KMS-11 (cell line): ENCODE results near the gene LRRK1.

ENCODE experiments used
- H2AFZ ChIP-seq: fragments of 200-600 bp; sonication (generic); 2 replicates; pipeline ENCODE4 v1.6.1; 2016; ENCODE audit warnings: antibody characterized with exemption, mixed run types, low read depth
- H3K27ac ChIP-seq: fragments of 200-600 bp; sonication (generic); 2 replicates; pipeline ENCODE4 v1.6.1; 2016; ENCODE audit warnings: mild to moderate bottlenecking, mixed run types
- H3K27me3 ChIP-seq: fragments of 200-600 bp; sonication (generic); 2 replicates; pipeline ENCODE4 v1.6.1; 2017; ENCODE audit warnings: mild to moderate bottlenecking, low read depth, mixed run types, moderate library complexity; ENCODE audit not compliant: insufficient read depth
- H3K36me3 ChIP-seq: fragments of 200-600 bp; sonication (generic); 2 replicates; pipeline ENCODE4 v1.6.1; 2017; ENCODE audit warnings: mild to moderate bottlenecking, mixed run types; ENCODE audit not compliant: insufficient read depth
- H3K4me1 ChIP-seq: fragments of 200-600 bp; sonication (generic); 2 replicates; pipeline ENCODE4 v1.6.1; 2016; ENCODE audit warnings: mild to moderate bottlenecking, low read depth, mixed run types; ENCODE audit not compliant: poor library complexity, severe bottlenecking
- H3K4me2 ChIP-seq: fragments of 200-600 bp; sonication (generic); 2 replicates; pipeline ENCODE4 v1.7.0; 2016; ENCODE audit warnings: mild to moderate bottlenecking, mixed run types
- H3K4me3 ChIP-seq: fragments of 200-600 bp; sonication (generic); IDR thresholded peaks from 2 replicates; pipeline ENCODE4 v1.6.1; 2017; ENCODE audit warnings: low read depth, low read length, mixed read lengths; ENCODE audit not compliant: insufficient read depth
- H3K79me2 ChIP-seq: fragments of 200-600 bp; sonication (generic); 2 replicates; pipeline ENCODE4 v1.6.1; 2016; ENCODE audit warnings: low read depth, mixed run types; ENCODE audit not compliant: insufficient read depth
- H3K9ac ChIP-seq: fragments of 200-600 bp; sonication (generic); 2 replicates; pipeline ENCODE4 v1.6.1; 2016; ENCODE audit warnings: mild to moderate bottlenecking, mixed run types
- H4K20me1 ChIP-seq: fragments of 200-600 bp; sonication (generic); 2 replicates; pipeline ENCODE4 v1.6.1; 2016; ENCODE audit warnings: mild to moderate bottlenecking, mixed run types; ENCODE audit not compliant: insufficient read depth
- CTCF ChIP-seq: fragments of 200-600 bp; sonication (generic); conservative IDR thresholded peaks from 2 replicates; pipeline ENCODE4 v1.6.1; 2017; ENCODE audit warnings: low read depth, mild to moderate bottlenecking, antibody characterized with exemption, low read length, moderate library complexity, mixed read lengths

LRRK1 gene

GRCh38 chr15:100985401-100985800 lies 66.2 kb downstream of the LRRK1 start:
- Histone ChIP-seq H3K27ac (no peak overlapping the region), H3K4me2 (no peak overlapping the region)
- TF ChIP-seq CTCF = no peak

GRCh38 chr15:100986158-100986896 lies 67.2 kb downstream of the LRRK1 start:
- H4K20me1 ChIP-seq = no peaks in the 10 kb centered on the region
- H3K27me3 ChIP-seq = no peaks in the 10 kb centered on the region
- H3K9ac ChIP-seq = no peak overlapping the region
- no peaks in the 10 kb centered on the region for H3K4me1 ChIP-seq
- no peak for TF ChIP-seq CTCF
- no peak overlapping the region for H3K4me3 ChIP-seq
- no peaks in the 10 kb centered on the region for H3K79me2 ChIP-seq
- H3K4me2 ChIP-seq = no peak overlapping the region
- no peak overlapping the region for H2AFZ ChIP-seq
- no peaks in the 10 kb centered on the region for H3K36me3 ChIP-seq
- no peak overlapping the region for H3K27ac ChIP-seq

More at GRCh38 chr15:100985401-100985800, 66.2 kb downstream of the LRRK1 start:
- H3K27me3 ChIP-seq = no peaks in the 10 kb centered on the region
- H3K79me2 ChIP-seq = no peaks in the 10 kb centered on the region
- no peak overlapping the region for H3K4me3 ChIP-seq
- no peak overlapping the region for H2AFZ ChIP-seq
- H3K9ac ChIP-seq = no peak overlapping the region
- no peaks in the 10 kb centered on the region for H3K36me3 ChIP-seq
- no peaks in the 10 kb centered on the region for H3K4me1 ChIP-seq
- H4K20me1 ChIP-seq = no peaks in the 10 kb centered on the region

GRCh38 chr15:100987143-100987542 lies 68.0 kb downstream of the LRRK1 start:
- H3K9ac ChIP-seq = no peak overlapping the region
- H2AFZ ChIP-seq = no peak overlapping the region
- no peaks in the 10 kb centered on the region for H3K4me1 ChIP-seq
- H3K79me2 ChIP-seq = no peaks in the 10 kb centered on the region
- H4K20me1 ChIP-seq = no peaks in the 10 kb centered on the region
- no peak overlapping the region for H3K27ac ChIP-seq
- H3K4me3 ChIP-seq = no peak overlapping the region
- no peaks in the 10 kb centered on the region for H3K27me3 ChIP-seq
- no peaks in the 10 kb centered on the region for H3K36me3 ChIP-seq
- H3K4me2 ChIP-seq = no peak overlapping the region
- no peak for TF ChIP-seq CTCF

GRCh38 chr15:100988297-100988696 lies 69.1 kb downstream of the LRRK1 start:
- H3K4me3 ChIP-seq = no peak overlapping the region
- no peak overlapping the region for H3K4me2 ChIP-seq
- no peak overlapping the region for H3K9ac ChIP-seq
- H3K27me3 ChIP-seq = no peaks in the 10 kb centered on the region
- H2AFZ ChIP-seq = no peak overlapping the region
- no peaks in the 10 kb centered on the region for H3K4me1 ChIP-seq
- no peaks in the 10 kb centered on the region for H3K79me2 ChIP-seq
- H3K27ac ChIP-seq = no peak overlapping the region
- H4K20me1 ChIP-seq = no peaks in the 10 kb centered on the region
- TF ChIP-seq CTCF = no peak
- no peaks in the 10 kb centered on the region for H3K36me3 ChIP-seq
